Measurements from ENCODE around the gene WDR74. TPM values are rescaled to one million over a fixed set of nuclear protein-coding genes. Genes with fewer than 3 reads are reported as not detected.

WDR74 gene
- total and polyA plus RNA-seq, 2 of the 13 experiments (the other 11 are each of a cell fraction or from before 2014, with no cell fraction given) = 77.0 to 83.3 TPM

- TF ChIP-seq ZBTB40 (IDR thresholded peaks at IDR 0.05) (no peak), ZBTB40 (CRISPR knock-in tag; IDR thresholded peaks at IDR 0.05) (0 out of 2 replicates have a peak, but pooled peaks have one; percentile 3), POGK (CRISPR knock-in tag; conservative IDR thresholded peaks at IDR 0.05) (no peak; the same call in 1 of the 2 replicates), ZNF777 (CRISPR knock-in tag; IDR thresholded peaks at IDR 0.05) (peak; percentile 67; the same call in 1 of the 2 replicates), RAD21 (CRISPR knock-in tag; IDR thresholded peaks at IDR 0.05) (peak; percentile 81), SP5 (CRISPR knock-in tag; IDR thresholded peaks at IDR 0.05; ENCODE audit: borderline replicate concordance, low read depth) (peak; percentile 21; the same call in 1 of the 2 replicates), SNAPC5 (CRISPR knock-in tag; IDR thresholded peaks at IDR 0.05; ENCODE audit: borderline replicate concordance) (no peak), MBNL3 (CRISPR knock-in tag; conservative IDR thresholded peaks at IDR 0.05) (no peak), RXRB (CRISPR knock-in tag; IDR thresholded peaks at IDR 0.05; ENCODE audit: borderline replicate concordance) (peak; percentile 69), ZNF292 (CRISPR knock-in tag; IDR thresholded peaks at IDR 0.05; ENCODE audit: borderline replicate concordance, low read depth) (peak; percentile 13; the same call in 1 of the 2 replicates), MIER2 (CRISPR knock-in tag; IDR thresholded peaks at IDR 0.05) (0 out of 2 replicates have a peak, but pooled peaks have one; percentile 36), MED1 (CRISPR knock-in tag; IDR thresholded peaks at IDR 0.05) (peak; percentile 40), MYC (CRISPR knock-in tag; IDR thresholded peaks at IDR 0.05; ENCODE audit: borderline replicate concordance) (peak; percentile 34; the same call in 1 of the 2 replicates), ISL2 (CRISPR knock-in tag; IDR thresholded peaks at IDR 0.05) (0 out of 2 replicates have a peak, but pooled peaks have one; percentile 29), ZNF451 (CRISPR knock-in tag; IDR thresholded peaks at IDR 0.05) (no peak), TEAD3 (CRISPR knock-in tag; optimal IDR thresholded peaks at IDR 0.05; ENCODE audit: borderline replicate concordance) (peak; percentile 11), RELA (CRISPR knock-in tag; IDR thresholded peaks at IDR 0.05) (no peak), PPARG (CRISPR knock-in tag; conservative IDR thresholded peaks at IDR 0.05) (0 out of 2 replicates have a peak, but pooled peaks have one; percentile 24), SMC3 (IDR thresholded peaks at IDR 0.05; ENCODE audit: low read length) (peak; percentile 53; the same call in 1 of the 2 replicates), TAF15 (IDR thresholded peaks at IDR 0.05; ENCODE audit: low read depth, low read length, poor library complexity, severe bottlenecking) (peak; percentile 21)
Observed at GRCh38 chr11:62786318-62787004, 52.9 kb downstream of the WDR74 start (continued).

Data from HepG2 (cell line).